Fibroblast of lung (primary cell): ENCODE measurements around the gene MITF. TPM values are rescaled to one million over a fixed set of nuclear protein-coding genes. Genes with fewer than 3 reads are reported as not detected.
A peak's percentile ranks its signal among the peaks of the same experiment; 100 is the strongest.

Source experiments
- DNase-seq, 2 donors: peaks; one replicate each; pipeline versions ENCODE4 v3.0.0 to v3.0.0-alpha.2; 2010; ENCODE audit warnings: low read depth in 2 of 2
- H2AFZ ChIP-seq: 2 replicates; pipeline ENCODE4 v1.5.1; 2012; ENCODE audit warnings: low read length, control low read depth, inconsistent platforms
- H3K27ac ChIP-seq: 2 replicates; pipeline ENCODE4 v1.5.1; 2011; ENCODE audit warnings: low read length, control low read depth; ENCODE audit not compliant: insufficient read depth
- H3K27me3 ChIP-seq: 2 replicates; pipeline ENCODE4 v1.5.1; 2011; ENCODE audit warnings: mild to moderate bottlenecking, low read length; ENCODE audit not compliant: control insufficient read depth, insufficient read depth
- H3K36me3 ChIP-seq: 2 replicates; pipeline ENCODE4 v1.5.1; 2011; ENCODE audit warnings: low read length; ENCODE audit not compliant: control insufficient read depth, insufficient read depth
- H3K4me1 ChIP-seq: 2 replicates; pipeline ENCODE4 v1.5.1; 2011; ENCODE audit warnings: low read length; ENCODE audit not compliant: control insufficient read depth, insufficient read depth; ENCODE audit errors: extremely low read depth
- H3K4me2 ChIP-seq: 2 replicates; pipeline ENCODE4 v1.5.1; 2011; ENCODE audit warnings: low read length, control low read depth; ENCODE audit not compliant: insufficient read depth; ENCODE audit errors: extremely low read depth
- H3K4me3 ChIP-seq, 4 experiments: fragments of 200-600 bp in 1 of 4; sonication (generic) in 1 of 4; replicated peaks in 1 of 4; 2 replicates each; pipeline ENCODE4 v1.5.1; 2011 to 2016; ENCODE audit warnings: low read length in 4 of 4, low read depth in 3 of 4, mild to moderate bottlenecking in 3 of 4, control low read depth in 2 of 4, inconsistent platforms in 1 of 4, mixed read lengths in 1 of 4; ENCODE audit not compliant: insufficient read depth in 1 of 4; ENCODE audit errors: control extremely low read depth in 1 of 4
- H3K79me2 ChIP-seq: 2 replicates; pipeline ENCODE4 v1.5.1; 2012; ENCODE audit warnings: mild to moderate bottlenecking, low read length, inconsistent platforms; ENCODE audit not compliant: control insufficient read depth, insufficient read depth
- H3K9ac ChIP-seq: 2 replicates; pipeline ENCODE4 v1.5.1; 2011; ENCODE audit warnings: mild to moderate bottlenecking, low read length, control low read depth; ENCODE audit not compliant: insufficient read depth
- H3K9me3 ChIP-seq: 2 replicates; pipeline ENCODE4 v1.5.1; 2012; ENCODE audit warnings: low read depth, low read length; ENCODE audit not compliant: control insufficient read depth, insufficient read depth
- H4K20me1 ChIP-seq: 2 replicates; pipeline ENCODE4 v1.5.1; 2011; ENCODE audit warnings: low read length; ENCODE audit not compliant: control insufficient read depth, insufficient read depth; ENCODE audit errors: extremely low read depth
- EZH2 ChIP-seq: IDR thresholded peaks from 2 replicates; pipeline ENCODE4 v1.5.1; 2012; ENCODE audit warnings: low read length, control low read depth, mild to moderate bottlenecking; ENCODE audit errors: missing control alignments
- polyA plus RNA-seq, 2 donors: library from polyadenylated mRNA; depleted of rRNA in 1 of 2; stranded (reverse) in 1 of 2; unstranded in 1 of 2; fragments of >200 nt; gene quantifications; 2 replicates each; pipeline ENCODE4 v1.2.1, GENCODE V29; 2011 to 2012; ENCODE audit warnings: missing spikeins in 1 of 2
- total RNA-seq: library from RNA; depleted of rRNA; stranded (reverse); fragments of >200 nt; gene quantifications from 2 replicates; pipeline ENCODE4 v1.2.1, GENCODE V29; 2014
- TF ChIP-seq, protein P1 (sequence below), 2 donors: IDR thresholded peaks in 1 of 2; conservative IDR thresholded peaks in 1 of 2; 1 replicate in 1 of 2; 2 replicates in 1 of 2; pipeline ENCODE4 v1.5.1; 2011 to 2012; ENCODE audit warnings: low read length in 2 of 2, control low read depth in 1 of 2, inconsistent platforms in 1 of 2, low read depth in 1 of 2, mild to moderate bottlenecking in 1 of 2

The MITF gene
- total and polyA plus RNA-seq, 2 donors (not counting 1 experiment from before 2014, with no cell fraction given), result 31.6 to 34.3 TPM

DNA sequence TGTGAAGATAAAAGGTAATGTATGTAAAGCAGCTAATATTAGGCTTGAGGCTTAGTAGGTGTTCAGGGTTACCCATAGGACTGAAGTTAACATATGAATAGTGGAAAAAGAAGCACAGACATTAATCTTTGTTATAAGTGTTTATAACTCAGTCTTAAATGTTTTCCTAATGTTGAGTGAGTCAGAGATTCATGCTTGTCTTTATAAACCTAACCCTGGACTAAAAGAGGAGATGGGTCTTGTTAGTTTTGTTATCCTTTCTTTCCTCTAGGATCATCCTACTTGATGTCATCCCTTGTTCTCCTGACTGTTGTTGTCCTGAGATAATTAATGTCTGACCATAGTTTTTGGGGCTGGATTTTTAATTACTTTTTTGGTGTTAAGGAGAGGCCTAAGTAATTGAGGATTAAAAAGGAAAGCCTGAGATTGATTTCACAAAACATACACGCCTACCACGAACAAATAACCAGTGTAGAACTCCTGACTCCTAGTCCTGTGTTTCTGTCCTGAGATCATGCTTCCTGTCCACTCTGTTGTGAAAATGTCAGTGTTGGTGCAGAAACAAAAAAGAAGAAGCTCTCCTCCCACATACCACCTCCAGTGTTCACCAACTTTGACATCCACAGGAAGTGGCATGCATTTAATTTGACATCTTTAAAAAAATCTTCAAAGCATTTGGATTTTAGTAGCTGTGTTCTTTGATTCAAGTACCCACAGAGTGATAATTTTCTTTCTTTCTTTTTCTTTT is 8.4 kb downstream of the MITF start:
- Histone ChIP-seq H3K4me1 (peaks cover 29% of the 10 kb centered on the region), H3K79me2 (peaks cover 4% of the 10 kb centered on the region), H2AFZ (no peak overlapping the region), H3K9me3 (no peaks in the 10 kb centered on the region), H3K27ac (no peak overlapping the region), H4K20me1 (no peaks in the 10 kb centered on the region), H3K36me3 (no peaks in the 10 kb centered on the region), H3K27me3 (no peaks in the 10 kb centered on the region), H3K9ac (no peak overlapping the region), H3K4me3 (no peak overlapping the region), H3K4me2 (peak overlapping the region; percentile 65)
- peak in 1 of 2 donors; percentile 56 for DNase-seq
- TF ChIP-seq EZH2, result no peak
- TF ChIP-seq, protein P1, sequence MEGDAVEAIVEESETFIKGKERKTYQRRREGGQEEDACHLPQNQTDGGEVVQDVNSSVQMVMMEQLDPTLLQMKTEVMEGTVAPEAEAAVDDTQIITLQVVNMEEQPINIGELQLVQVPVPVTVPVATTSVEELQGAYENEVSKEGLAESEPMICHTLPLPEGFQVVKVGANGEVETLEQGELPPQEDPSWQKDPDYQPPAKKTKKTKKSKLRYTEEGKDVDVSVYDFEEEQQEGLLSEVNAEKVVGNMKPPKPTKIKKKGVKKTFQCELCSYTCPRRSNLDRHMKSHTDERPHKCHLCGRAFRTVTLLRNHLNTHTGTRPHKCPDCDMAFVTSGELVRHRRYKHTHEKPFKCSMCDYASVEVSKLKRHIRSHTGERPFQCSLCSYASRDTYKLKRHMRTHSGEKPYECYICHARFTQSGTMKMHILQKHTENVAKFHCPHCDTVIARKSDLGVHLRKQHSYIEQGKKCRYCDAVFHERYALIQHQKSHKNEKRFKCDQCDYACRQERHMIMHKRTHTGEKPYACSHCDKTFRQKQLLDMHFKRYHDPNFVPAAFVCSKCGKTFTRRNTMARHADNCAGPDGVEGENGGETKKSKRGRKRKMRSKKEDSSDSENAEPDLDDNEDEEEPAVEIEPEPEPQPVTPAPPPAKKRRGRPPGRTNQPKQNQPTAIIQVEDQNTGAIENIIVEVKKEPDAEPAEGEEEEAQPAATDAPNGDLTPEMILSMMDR (conservative IDR thresholded peaks at IDR 0.05 in 1 of 2, IDR thresholded peaks at IDR 0.05 in 1 of 2; ENCODE audit: low read depth in 1 of 2, low read length in 2 of 2), result no peak

DNA sequence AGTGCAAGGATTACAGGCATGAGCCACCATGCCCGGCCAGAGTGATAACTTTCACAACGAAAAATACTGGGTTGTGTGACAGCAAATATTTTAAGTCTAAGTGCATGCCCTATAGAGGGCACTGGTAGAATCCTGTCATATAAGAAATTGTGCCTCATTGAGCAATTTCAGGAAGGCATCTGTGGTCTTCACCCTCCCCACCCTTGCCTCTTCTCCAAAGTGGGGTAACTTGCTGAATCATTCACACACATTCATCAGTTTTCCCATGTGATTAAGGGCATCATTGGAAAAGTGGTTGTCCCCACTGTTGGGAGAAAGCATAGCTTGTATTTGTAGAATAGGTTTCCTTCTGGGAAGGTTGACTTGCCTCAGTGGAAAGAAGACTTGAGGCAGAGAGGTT is 9.2 kb downstream of the MITF start:
- H3K9ac ChIP-seq, result no peak overlapping the region
- H3K4me2 ChIP-seq, result no peak overlapping the region
- no peak for DNase-seq
- H3K27me3 ChIP-seq, result no peaks in the 10 kb centered on the region
- H3K36me3 ChIP-seq, result no peaks in the 10 kb centered on the region
- H3K79me2 ChIP-seq, result peaks cover 4% of the 10 kb centered on the region
- H3K27ac ChIP-seq, result no peak overlapping the region
- no peak overlapping the region for H2AFZ ChIP-seq
- H3K4me3 ChIP-seq, result no peak overlapping the region
- H3K4me1 ChIP-seq, result peaks cover 29% of the 10 kb centered on the region
- no peaks in the 10 kb centered on the region for H3K9me3 ChIP-seq
- TF ChIP-seq, protein P1 (conservative IDR thresholded peaks at IDR 0.05 in 1 of 2, IDR thresholded peaks at IDR 0.05 in 1 of 2; ENCODE audit: low read depth in 1 of 2, low read length in 2 of 2), result no peak
- no peak for TF ChIP-seq EZH2
- no peaks in the 10 kb centered on the region for H4K20me1 ChIP-seq

DNA sequence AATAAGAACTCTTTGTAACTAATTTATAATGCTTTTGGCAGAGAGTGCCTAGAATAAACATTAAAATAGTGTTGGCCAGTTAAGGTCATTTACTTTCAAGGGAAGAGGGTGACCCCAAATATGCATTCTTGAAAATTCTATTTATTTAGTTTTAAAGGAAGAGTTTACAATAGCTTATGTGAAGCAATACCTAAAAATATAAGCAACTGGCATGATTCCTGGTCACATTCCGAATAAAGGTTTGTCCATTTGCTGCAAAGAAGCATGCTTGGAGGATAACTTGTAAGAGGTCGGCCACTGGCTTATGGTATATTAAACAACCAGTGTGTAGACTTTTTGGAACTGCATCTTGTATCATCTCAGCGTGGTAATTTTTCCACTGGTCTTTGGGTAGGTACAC is 10.2 kb downstream of the MITF start:
- Histone ChIP-seq H3K9me3 (no peaks in the 10 kb centered on the region), H3K79me2 (peaks cover 4% of the 10 kb centered on the region), H3K9ac (no peak overlapping the region), H3K4me3 (no peak overlapping the region), H3K4me2 (no peak overlapping the region), H2AFZ (no peak overlapping the region), H3K27me3 (no peaks in the 10 kb centered on the region), H4K20me1 (no peaks in the 10 kb centered on the region), H3K27ac (no peak overlapping the region), H3K36me3 (no peaks in the 10 kb centered on the region), H3K4me1 (peaks cover 29% of the 10 kb centered on the region)
- peak in 1 of 2 donors; percentile 84 for DNase-seq
- TF ChIP-seq, protein P1 (conservative IDR thresholded peaks at IDR 0.05 in 1 of 2, IDR thresholded peaks at IDR 0.05 in 1 of 2; ENCODE audit: low read depth in 1 of 2, low read length in 2 of 2), result no peak
- TF ChIP-seq EZH2, result no peak
